Measurements from ENCODE around the gene DNAJC3. TPM values are rescaled to one million over a fixed set of nuclear protein-coding genes. Genes with fewer than 3 reads are reported as not detected.
"Not testable (repeated sequence)": the region's sequence is repeated elsewhere in the genome, so short reads cannot be mapped to it uniquely, and the experiment has no call there.

The DNAJC3 gene
- total and polyA plus RNA-seq, 4 donors: 32.0 to 121 (median 37.1) TPM

DNA sequence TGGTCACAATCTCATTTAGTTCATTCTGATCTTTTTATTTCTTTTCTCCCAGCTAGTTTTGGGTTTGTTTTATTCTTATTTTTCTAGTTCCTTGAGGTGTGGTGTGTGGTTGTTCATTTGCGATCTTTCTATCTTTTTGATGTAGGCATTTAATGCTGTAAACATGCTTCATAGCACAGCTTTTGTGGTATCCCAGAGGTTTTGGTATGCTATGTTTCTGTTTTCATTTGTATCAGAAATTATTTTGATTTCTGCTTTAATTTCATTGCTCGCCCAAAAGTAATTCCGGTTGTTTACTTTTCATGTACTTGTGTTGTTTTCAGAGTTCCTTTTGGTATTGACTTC, 12.6 kb downstream of the DNAJC3 start:
- Histone ChIP-seq H3K36me3 (ENCODE audit: control insufficient read depth in 4 of 4, insufficient read depth in 3 of 4, low read depth in 1 of 4, low read length in 3 of 4) (no peaks in the 10 kb centered on the region), H3K9me3 (ENCODE audit: control insufficient read depth in 4 of 4, low read length in 3 of 4) (no peaks in the 10 kb centered on the region), H3K9ac (ENCODE audit: low read depth in 1 of 2, low read length in 2 of 2) (no peak overlapping the region), H3K27ac (ENCODE audit: low read depth in 1 of 2, low read length in 2 of 2) (no peak overlapping the region), H3K4me1 (ENCODE audit: control insufficient read depth in 4 of 4, insufficient read depth in 4 of 4, low read length in 3 of 4) (peaks cover 0 to 4% (median 0%) of the 10 kb centered on the region in 4 donors), H3K27me3 (ENCODE audit: control insufficient read depth in 4 of 4, insufficient read depth in 4 of 4, low read length in 3 of 4) (no peaks in the 10 kb centered on the region), H3K4me3 (ENCODE audit: low read depth in 1 of 3, low read length in 3 of 3) (no peak overlapping the region)
- 93% methylated on average over 3 of the region's 3 CpGs for WGBS
- no peak for DNase-seq (ENCODE audit: low spot score)
- TF ChIP-seq RXRA (IDR thresholded peaks at IDR 0.05): no peak
- TF ChIP-seq, protein P1, sequence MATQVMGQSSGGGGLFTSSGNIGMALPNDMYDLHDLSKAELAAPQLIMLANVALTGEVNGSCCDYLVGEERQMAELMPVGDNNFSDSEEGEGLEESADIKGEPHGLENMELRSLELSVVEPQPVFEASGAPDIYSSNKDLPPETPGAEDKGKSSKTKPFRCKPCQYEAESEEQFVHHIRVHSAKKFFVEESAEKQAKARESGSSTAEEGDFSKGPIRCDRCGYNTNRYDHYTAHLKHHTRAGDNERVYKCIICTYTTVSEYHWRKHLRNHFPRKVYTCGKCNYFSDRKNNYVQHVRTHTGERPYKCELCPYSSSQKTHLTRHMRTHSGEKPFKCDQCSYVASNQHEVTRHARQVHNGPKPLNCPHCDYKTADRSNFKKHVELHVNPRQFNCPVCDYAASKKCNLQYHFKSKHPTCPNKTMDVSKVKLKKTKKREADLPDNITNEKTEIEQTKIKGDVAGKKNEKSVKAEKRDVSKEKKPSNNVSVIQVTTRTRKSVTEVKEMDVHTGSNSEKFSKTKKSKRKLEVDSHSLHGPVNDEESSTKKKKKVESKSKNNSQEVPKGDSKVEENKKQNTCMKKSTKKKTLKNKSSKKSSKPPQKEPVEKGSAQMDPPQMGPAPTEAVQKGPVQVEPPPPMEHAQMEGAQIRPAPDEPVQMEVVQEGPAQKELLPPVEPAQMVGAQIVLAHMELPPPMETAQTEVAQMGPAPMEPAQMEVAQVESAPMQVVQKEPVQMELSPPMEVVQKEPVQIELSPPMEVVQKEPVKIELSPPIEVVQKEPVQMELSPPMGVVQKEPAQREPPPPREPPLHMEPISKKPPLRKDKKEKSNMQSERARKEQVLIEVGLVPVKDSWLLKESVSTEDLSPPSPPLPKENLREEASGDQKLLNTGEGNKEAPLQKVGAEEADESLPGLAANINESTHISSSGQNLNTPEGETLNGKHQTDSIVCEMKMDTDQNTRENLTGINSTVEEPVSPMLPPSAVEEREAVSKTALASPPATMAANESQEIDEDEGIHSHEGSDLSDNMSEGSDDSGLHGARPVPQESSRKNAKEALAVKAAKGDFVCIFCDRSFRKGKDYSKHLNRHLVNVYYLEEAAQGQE (IDR thresholded peaks at IDR 0.05): no peak
- TF ChIP-seq YY1 (IDR thresholded peaks at IDR 0.05): no peak
- TF ChIP-seq HNF4A (conservative IDR thresholded peaks at IDR 0.05): no peak
- TF ChIP-seq SP1 (IDR thresholded peaks at IDR 0.05): no peak
- TF ChIP-seq FOXA2 (IDR thresholded peaks at IDR 0.05): no peak
- TF ChIP-seq RAD21 (IDR thresholded peaks at IDR 0.05): no peak

DNA sequence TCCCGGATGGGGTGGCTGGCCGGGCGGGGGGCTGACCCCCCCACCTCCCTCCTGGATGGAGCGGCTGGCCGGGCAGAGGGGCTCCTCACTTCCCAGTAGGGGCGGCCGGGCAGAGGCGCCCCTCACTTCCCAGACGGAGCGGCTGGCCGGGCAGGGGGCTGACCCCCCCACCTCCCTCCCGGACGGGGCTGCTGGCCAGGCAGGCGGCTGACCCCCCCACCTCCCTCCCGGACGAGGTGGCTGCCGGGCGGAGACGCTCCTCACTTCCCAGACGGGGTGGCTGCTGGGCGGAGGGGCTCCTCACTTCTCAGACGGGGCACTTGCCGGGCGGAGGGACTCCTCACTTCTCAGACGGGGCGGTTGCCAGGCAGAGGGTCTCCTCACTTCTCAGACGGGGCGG, 14.0 kb downstream of the DNAJC3 start:
- not testable (repeated sequence) for H3K4me1 ChIP-seq (ENCODE audit: control insufficient read depth in 4 of 4, insufficient read depth in 4 of 4, low read length in 3 of 4); H3K4me3 ChIP-seq (ENCODE audit: low read depth in 1 of 3, low read length in 3 of 3); H3K36me3 ChIP-seq (ENCODE audit: control insufficient read depth in 4 of 4, insufficient read depth in 3 of 4, low read depth in 1 of 4, low read length in 3 of 4); H3K27me3 ChIP-seq (ENCODE audit: control insufficient read depth in 4 of 4, insufficient read depth in 4 of 4, low read length in 3 of 4); H3K27ac ChIP-seq (ENCODE audit: low read depth in 1 of 2, low read length in 2 of 2); H3K9ac ChIP-seq (ENCODE audit: low read depth in 1 of 2, low read length in 2 of 2); DNase-seq (ENCODE audit: low spot score); H3K9me3 ChIP-seq (ENCODE audit: control insufficient read depth in 4 of 4, low read length in 3 of 4)
- 97% methylated on average over 28 of the region's 28 CpGs for WGBS

DNA sequence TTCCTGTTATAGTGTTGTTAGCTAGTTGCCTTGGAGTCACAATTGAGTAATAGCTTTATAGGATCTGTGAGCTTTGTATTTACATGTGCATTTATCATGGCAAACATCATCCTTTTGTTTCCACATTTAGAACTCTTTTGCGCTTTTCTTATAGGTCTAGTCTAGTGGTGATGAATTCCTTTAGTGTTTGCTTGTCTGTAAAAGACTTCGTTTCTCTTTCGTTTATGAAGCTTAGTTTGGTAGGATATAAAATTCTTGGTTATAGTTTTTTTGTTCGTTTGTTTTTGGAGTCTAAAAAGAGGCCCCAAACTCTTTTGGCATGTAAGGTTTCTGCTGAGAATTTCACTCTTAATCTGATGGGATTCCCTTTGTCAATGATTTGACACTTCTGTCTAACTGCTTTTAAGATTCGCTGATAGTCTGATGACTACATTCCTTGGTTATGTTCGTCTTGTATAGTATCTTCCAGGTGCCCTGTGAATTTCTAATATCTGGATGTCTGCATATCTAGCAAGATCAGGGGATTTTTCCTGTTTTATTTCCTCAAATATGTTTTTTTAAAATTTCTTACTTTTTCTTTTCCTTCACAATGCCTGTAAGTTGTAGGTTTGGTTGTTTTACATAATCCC, 20.2 kb downstream of the DNAJC3 start:
- no peak overlapping the region for H3K4me3 ChIP-seq (ENCODE audit: low read depth in 1 of 3, low read length in 3 of 3)
- no peak for DNase-seq (ENCODE audit: low spot score)
- H3K36me3 ChIP-seq (ENCODE audit: control insufficient read depth in 4 of 4, insufficient read depth in 3 of 4, low read depth in 1 of 4, low read length in 3 of 4): no peaks in the 10 kb centered on the region
- WGBS: 96% methylated on average over 6 of the region's 6 CpGs
- H3K27me3 ChIP-seq (ENCODE audit: control insufficient read depth in 4 of 4, insufficient read depth in 4 of 4, low read length in 3 of 4): no peaks in the 10 kb centered on the region
- H3K4me1 ChIP-seq (ENCODE audit: control insufficient read depth in 4 of 4, insufficient read depth in 4 of 4, low read length in 3 of 4): peaks cover 0 to 4% (median 2%) of the 10 kb centered on the region in 4 donors
- no peak overlapping the region for H3K27ac ChIP-seq (ENCODE audit: low read depth in 1 of 2, low read length in 2 of 2)
- TF ChIP-seq HNF4G (IDR thresholded peaks at IDR 0.05) (no peak), HNF4A (conservative IDR thresholded peaks at IDR 0.05) (no peak), FOXA2 (IDR thresholded peaks at IDR 0.05) (no peak), TAF1 (conservative IDR thresholded peaks at IDR 0.05) (no peak), YY1 (IDR thresholded peaks at IDR 0.05) (no peak), JUND (IDR thresholded peaks at IDR 0.05) (no peak), RAD21 (IDR thresholded peaks at IDR 0.05) (no peak), GABPA (IDR thresholded peaks at IDR 0.05 in 1 of 2, conservative IDR thresholded peaks at IDR 0.05 in 1 of 2) (no peak)
- TF ChIP-seq, protein P1 (IDR thresholded peaks at IDR 0.05): no peak
- TF ChIP-seq, protein P2, sequence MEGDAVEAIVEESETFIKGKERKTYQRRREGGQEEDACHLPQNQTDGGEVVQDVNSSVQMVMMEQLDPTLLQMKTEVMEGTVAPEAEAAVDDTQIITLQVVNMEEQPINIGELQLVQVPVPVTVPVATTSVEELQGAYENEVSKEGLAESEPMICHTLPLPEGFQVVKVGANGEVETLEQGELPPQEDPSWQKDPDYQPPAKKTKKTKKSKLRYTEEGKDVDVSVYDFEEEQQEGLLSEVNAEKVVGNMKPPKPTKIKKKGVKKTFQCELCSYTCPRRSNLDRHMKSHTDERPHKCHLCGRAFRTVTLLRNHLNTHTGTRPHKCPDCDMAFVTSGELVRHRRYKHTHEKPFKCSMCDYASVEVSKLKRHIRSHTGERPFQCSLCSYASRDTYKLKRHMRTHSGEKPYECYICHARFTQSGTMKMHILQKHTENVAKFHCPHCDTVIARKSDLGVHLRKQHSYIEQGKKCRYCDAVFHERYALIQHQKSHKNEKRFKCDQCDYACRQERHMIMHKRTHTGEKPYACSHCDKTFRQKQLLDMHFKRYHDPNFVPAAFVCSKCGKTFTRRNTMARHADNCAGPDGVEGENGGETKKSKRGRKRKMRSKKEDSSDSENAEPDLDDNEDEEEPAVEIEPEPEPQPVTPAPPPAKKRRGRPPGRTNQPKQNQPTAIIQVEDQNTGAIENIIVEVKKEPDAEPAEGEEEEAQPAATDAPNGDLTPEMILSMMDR (IDR thresholded peaks at IDR 0.05; ENCODE audit: low read depth, low read length, missing input control): no peak
- TF ChIP-seq, protein P3, sequence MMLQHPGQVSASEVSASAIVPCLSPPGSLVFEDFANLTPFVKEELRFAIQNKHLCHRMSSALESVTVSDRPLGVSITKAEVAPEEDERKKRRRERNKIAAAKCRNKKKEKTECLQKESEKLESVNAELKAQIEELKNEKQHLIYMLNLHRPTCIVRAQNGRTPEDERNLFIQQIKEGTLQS (IDR thresholded peaks at IDR 0.05): no peak
- TF ChIP-seq, protein P4, sequence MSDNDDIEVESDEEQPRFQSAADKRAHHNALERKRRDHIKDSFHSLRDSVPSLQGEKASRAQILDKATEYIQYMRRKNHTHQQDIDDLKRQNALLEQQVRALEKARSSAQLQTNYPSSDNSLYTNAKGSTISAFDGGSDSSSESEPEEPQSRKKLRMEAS (IDR thresholded peaks at IDR 0.05): no peak
- TF ChIP-seq, protein P5, sequence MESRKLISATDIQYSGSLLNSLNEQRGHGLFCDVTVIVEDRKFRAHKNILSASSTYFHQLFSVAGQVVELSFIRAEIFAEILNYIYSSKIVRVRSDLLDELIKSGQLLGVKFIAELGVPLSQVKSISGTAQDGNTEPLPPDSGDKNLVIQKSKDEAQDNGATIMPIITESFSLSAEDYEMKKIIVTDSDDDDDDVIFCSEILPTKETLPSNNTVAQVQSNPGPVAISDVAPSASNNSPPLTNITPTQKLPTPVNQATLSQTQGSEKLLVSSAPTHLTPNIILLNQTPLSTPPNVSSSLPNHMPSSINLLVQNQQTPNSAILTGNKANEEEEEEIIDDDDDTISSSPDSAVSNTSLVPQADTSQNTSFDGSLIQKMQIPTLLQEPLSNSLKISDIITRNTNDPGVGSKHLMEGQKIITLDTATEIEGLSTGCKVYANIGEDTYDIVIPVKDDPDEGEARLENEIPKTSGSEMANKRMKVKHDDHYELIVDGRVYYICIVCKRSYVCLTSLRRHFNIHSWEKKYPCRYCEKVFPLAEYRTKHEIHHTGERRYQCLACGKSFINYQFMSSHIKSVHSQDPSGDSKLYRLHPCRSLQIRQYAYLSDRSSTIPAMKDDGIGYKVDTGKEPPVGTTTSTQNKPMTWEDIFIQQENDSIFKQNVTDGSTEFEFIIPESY (IDR thresholded peaks at IDR 0.05): no peak
- H3K9ac ChIP-seq (ENCODE audit: low read depth in 1 of 2, low read length in 2 of 2): no peak overlapping the region
- no peaks in the 10 kb centered on the region for H3K9me3 ChIP-seq (ENCODE audit: control insufficient read depth in 4 of 4, low read length in 3 of 4)

Measured in liver (tissue), 9 donors.